WTC11 (cell line): ENCODE data around the gene TMEM271.

Experiments
- CREM ChIP-seq: sonication (generic); formaldehyde crosslinking; IDR thresholded peaks from 2 replicates; pipeline ENCODE4 v1.8.1; 2022; ENCODE audit warnings: mild to moderate bottlenecking, missing genetic modification reagents, moderate library complexity
- GABPB1 ChIP-seq: sonication (generic); formaldehyde crosslinking; IDR thresholded peaks from 2 replicates; pipeline ENCODE4 v1.8.1; 2023; ENCODE audit warnings: mild to moderate bottlenecking, missing genetic modification reagents
- TEAD1 ChIP-seq: sonication (generic); formaldehyde crosslinking; IDR thresholded peaks from 2 replicates; pipeline ENCODE4 v1.8.0; 2022; ENCODE audit warnings: mild to moderate bottlenecking, missing genetic modification reagents
- TEAD4 ChIP-seq: sonication (generic); formaldehyde crosslinking; IDR thresholded peaks from 2 replicates; pipeline ENCODE4 v1.8.0; 2022; ENCODE audit warnings: mild to moderate bottlenecking, missing genetic modification reagents
- ZNF138 ChIP-seq: sonication (generic); formaldehyde crosslinking; conservative IDR thresholded peaks from 2 replicates; pipeline ENCODE4 v1.8.1; 2022; ENCODE audit warnings: mild to moderate bottlenecking, moderate library complexity, missing genetic modification reagents
- ZNF671 ChIP-seq: fragments of 250-450 bp; sonication (Bioruptor Pico); IDR thresholded peaks from 2 replicates; pipeline ENCODE4 v1.8.0; 2021; ENCODE audit warnings: mild to moderate bottlenecking
- TF ChIP-seq, protein P1 (sequence below): sonication (generic); formaldehyde crosslinking; IDR thresholded peaks from 2 replicates; pipeline ENCODE4 v1.8.1; 2023; ENCODE audit warnings: mild to moderate bottlenecking, missing genetic modification reagents, borderline replicate concordance
- TF ChIP-seq, protein P2 (sequence below): fragments of 200-600 bp; IDR thresholded peaks from 2 replicates; pipeline ENCODE4 v1.8.0; 2022; ENCODE audit warnings: antibody characterized with exemption
- TF ChIP-seq, protein P3 (sequence below): sonication (generic); formaldehyde crosslinking; IDR thresholded peaks from 2 replicates; pipeline ENCODE4 v1.8.0; 2022; ENCODE audit warnings: mild to moderate bottlenecking, missing genetic modification reagents
- TF ChIP-seq, protein P4 (sequence below): sonication (generic); formaldehyde crosslinking; IDR thresholded peaks from 2 replicates; pipeline ENCODE4 v1.8.1; 2022; ENCODE audit warnings: mild to moderate bottlenecking, missing genetic modification reagents, moderate library complexity, borderline replicate concordance

DNA sequence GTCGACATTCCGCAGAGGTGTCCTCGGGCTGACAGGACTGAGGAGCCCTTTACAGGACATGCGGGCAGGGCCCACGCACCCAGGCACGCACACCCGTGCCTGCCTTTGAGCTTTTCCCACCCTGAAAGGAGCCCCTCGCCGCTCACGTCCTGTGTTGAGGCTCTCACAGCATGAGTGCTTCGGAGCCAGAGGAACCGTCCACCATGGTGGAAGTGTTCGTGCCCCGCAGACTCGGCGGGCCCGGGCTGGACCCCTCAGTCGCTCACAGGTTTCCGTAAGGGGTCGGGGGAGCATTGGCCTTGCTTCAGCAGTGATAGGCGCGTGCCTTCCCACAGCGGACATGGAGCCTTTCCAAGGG is 40.2 kb downstream of the TMEM271 start:
- TF ChIP-seq, protein P1, sequence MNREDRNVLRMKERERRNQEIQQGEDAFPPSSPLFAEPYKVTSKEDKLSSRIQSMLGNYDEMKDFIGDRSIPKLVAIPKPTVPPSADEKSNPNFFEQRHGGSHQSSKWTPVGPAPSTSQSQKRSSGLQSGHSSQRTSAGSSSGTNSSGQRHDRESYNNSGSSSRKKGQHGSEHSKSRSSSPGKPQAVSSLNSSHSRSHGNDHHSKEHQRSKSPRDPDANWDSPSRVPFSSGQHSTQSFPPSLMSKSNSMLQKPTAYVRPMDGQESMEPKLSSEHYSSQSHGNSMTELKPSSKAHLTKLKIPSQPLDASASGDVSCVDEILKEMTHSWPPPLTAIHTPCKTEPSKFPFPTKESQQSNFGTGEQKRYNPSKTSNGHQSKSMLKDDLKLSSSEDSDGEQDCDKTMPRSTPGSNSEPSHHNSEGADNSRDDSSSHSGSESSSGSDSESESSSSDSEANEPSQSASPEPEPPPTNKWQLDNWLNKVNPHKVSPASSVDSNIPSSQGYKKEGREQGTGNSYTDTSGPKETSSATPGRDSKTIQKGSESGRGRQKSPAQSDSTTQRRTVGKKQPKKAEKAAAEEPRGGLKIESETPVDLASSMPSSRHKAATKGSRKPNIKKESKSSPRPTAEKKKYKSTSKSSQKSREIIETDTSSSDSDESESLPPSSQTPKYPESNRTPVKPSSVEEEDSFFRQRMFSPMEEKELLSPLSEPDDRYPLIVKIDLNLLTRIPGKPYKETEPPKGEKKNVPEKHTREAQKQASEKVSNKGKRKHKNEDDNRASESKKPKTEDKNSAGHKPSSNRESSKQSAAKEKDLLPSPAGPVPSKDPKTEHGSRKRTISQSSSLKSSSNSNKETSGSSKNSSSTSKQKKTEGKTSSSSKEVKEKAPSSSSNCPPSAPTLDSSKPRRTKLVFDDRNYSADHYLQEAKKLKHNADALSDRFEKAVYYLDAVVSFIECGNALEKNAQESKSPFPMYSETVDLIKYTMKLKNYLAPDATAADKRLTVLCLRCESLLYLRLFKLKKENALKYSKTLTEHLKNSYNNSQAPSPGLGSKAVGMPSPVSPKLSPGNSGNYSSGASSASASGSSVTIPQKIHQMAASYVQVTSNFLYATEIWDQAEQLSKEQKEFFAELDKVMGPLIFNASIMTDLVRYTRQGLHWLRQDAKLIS (CRISPR knock-in tag) = no peak
- TF ChIP-seq, protein P2, sequence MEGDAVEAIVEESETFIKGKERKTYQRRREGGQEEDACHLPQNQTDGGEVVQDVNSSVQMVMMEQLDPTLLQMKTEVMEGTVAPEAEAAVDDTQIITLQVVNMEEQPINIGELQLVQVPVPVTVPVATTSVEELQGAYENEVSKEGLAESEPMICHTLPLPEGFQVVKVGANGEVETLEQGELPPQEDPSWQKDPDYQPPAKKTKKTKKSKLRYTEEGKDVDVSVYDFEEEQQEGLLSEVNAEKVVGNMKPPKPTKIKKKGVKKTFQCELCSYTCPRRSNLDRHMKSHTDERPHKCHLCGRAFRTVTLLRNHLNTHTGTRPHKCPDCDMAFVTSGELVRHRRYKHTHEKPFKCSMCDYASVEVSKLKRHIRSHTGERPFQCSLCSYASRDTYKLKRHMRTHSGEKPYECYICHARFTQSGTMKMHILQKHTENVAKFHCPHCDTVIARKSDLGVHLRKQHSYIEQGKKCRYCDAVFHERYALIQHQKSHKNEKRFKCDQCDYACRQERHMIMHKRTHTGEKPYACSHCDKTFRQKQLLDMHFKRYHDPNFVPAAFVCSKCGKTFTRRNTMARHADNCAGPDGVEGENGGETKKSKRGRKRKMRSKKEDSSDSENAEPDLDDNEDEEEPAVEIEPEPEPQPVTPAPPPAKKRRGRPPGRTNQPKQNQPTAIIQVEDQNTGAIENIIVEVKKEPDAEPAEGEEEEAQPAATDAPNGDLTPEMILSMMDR = no peak
- TF ChIP-seq CREM = no peak
- no peak for TF ChIP-seq TEAD1 (CRISPR knock-in tag)
- TF ChIP-seq, protein P3, sequence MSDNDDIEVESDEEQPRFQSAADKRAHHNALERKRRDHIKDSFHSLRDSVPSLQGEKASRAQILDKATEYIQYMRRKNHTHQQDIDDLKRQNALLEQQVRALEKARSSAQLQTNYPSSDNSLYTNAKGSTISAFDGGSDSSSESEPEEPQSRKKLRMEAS (CRISPR knock-in tag) = no peak
- TF ChIP-seq TEAD4 = no peak
- TF ChIP-seq ZNF671 = no peak
- no peak for TF ChIP-seq GABPB1 (CRISPR knock-in tag)
- TF ChIP-seq, protein P4, sequence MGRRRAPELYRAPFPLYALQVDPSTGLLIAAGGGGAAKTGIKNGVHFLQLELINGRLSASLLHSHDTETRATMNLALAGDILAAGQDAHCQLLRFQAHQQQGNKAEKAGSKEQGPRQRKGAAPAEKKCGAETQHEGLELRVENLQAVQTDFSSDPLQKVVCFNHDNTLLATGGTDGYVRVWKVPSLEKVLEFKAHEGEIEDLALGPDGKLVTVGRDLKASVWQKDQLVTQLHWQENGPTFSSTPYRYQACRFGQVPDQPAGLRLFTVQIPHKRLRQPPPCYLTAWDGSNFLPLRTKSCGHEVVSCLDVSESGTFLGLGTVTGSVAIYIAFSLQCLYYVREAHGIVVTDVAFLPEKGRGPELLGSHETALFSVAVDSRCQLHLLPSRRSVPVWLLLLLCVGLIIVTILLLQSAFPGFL (CRISPR knock-in tag) = no peak
- no peak for TF ChIP-seq ZNF138 (CRISPR knock-in tag)
